ENCODE data around the gene ST14. TPM values are rescaled to one million over a fixed set of nuclear protein-coding genes. Genes with fewer than 3 reads are reported as not detected.
"Not testable (repeated sequence)": the region's sequence is repeated elsewhere in the genome, so short reads cannot be mapped to it uniquely, and the experiment has no call there.

ST14 gene
- total RNA-seq, 1 experiment from 2014 or later: 0.44 TPM

GRCh38 chr11:130188047-130188446 is 28.5 kb downstream of the ST14 start:
- no peak for DNase-seq (ENCODE audit: low read depth)

- no peak for DNase-seq (ENCODE audit: low read depth)
These were observed 29.2 kb downstream of the ST14 start for GRCh38 chr11:130188585-130189347.

GRCh38 chr11:130189492-130190210 is 30.1 kb downstream of the ST14 start:
- no peak for DNase-seq (ENCODE audit: low read depth)

- no peak for DNase-seq (ENCODE audit: low read depth)
These were observed 30.8 kb downstream of the ST14 start for GRCh38 chr11:130190371-130190881.

GRCh38 chr11:130191896-130192295 is 32.3 kb downstream of the ST14 start:
- no peak for DNase-seq (ENCODE audit: low read depth)

GRCh38 chr11:130192845-130193267 is 33.3 kb downstream of the ST14 start:
- no peak for DNase-seq (ENCODE audit: low read depth)

GRCh38 chr11:130193551-130193950 is 34.0 kb downstream of the ST14 start:
- not testable (repeated sequence) for DNase-seq (ENCODE audit: low read depth)

- DNase-seq (ENCODE audit: low read depth): no peak
These were observed 34.9 kb downstream of the ST14 start for GRCh38 chr11:130194241-130195023.

- DNase-seq (ENCODE audit: low read depth): peak; percentile 78
These were observed 37.9 kb downstream of the ST14 start for GRCh38 chr11:130197386-130198035.

- DNase-seq (ENCODE audit: low read depth): no peak
These were observed 38.7 kb downstream of the ST14 start for GRCh38 chr11:130198292-130198691.

GRCh38 chr11:130198964-130199363 is 39.4 kb downstream of the ST14 start:
- no peak for DNase-seq (ENCODE audit: low read depth)

GRCh38 chr11:130199792-130200191 is 40.2 kb downstream of the ST14 start:
- no peak for DNase-seq (ENCODE audit: low read depth)

GRCh38 chr11:130201026-130201425 is 41.4 kb downstream of the ST14 start:
- DNase-seq (ENCODE audit: low read depth): no peak

GRCh38 chr11:130202009-130202817 is 42.6 kb downstream of the ST14 start:
- DNase-seq (ENCODE audit: low read depth): no peak

- no peak for DNase-seq (ENCODE audit: low read depth)
These were observed 43.5 kb downstream of the ST14 start for GRCh38 chr11:130202818-130203689.

GRCh38 chr11:130203766-130204702 is 44.5 kb downstream of the ST14 start:
- no peak for DNase-seq (ENCODE audit: low read depth)

- no peak for DNase-seq (ENCODE audit: low read depth)
These were observed 45.1 kb downstream of the ST14 start for GRCh38 chr11:130204703-130205095.

- no peak for DNase-seq (ENCODE audit: low read depth)
These were observed 46.6 kb downstream of the ST14 start for GRCh38 chr11:130206141-130206540.

Measured in M059J (cell line).